ENCODE data around the gene ZNF614.
A peak's percentile ranks its signal among the peaks of the same experiment; 100 is the strongest.
"Not testable (repeated sequence)": the region's sequence is repeated elsewhere in the genome, so short reads cannot be mapped to it uniquely, and the experiment has no call there.

Gene ZNF614

GRCh38 chr19:51986309-51987291, 41.6 kb downstream of the ZNF614 start, which contains the start of gene ZNF350:
ZNF350 (minus strand) TSS chr19:51986840; CDS start chr19:51974360, 12,480 bp downstream.
- peak; percentile 90 for DNase-seq

GRCh38 chr19:51983361-51983760, 44.8 kb downstream of the ZNF614 start:
- no peak for DNase-seq

GRCh38 chr19:51980926-51981325, 47.3 kb downstream of the ZNF614 start:
- not testable (repeated sequence) for DNase-seq

- DNase-seq = peak; percentile 39
Observed at GRCh38 chr19:51980116-51980736, 48.0 kb downstream of the ZNF614 start.

- DNase-seq = no peak
Observed at GRCh38 chr19:51978882-51979281, 49.3 kb downstream of the ZNF614 start.

GRCh38 chr19:51977346-51977745, 50.8 kb downstream of the ZNF614 start:
- DNase-seq = no peak

- no peak for DNase-seq
Observed at GRCh38 chr19:51976852-51977251, 51.3 kb downstream of the ZNF614 start.

- DNase-seq = not testable (repeated sequence)
Observed at GRCh38 chr19:51975787-51976186, 52.4 kb downstream of the ZNF614 start.

- DNase-seq = no peak
Observed at GRCh38 chr19:51971624-51972023, 56.6 kb downstream of the ZNF614 start.

- DNase-seq = no peak
Observed at GRCh38 chr19:51970718-51971117, 57.5 kb downstream of the ZNF614 start.

- DNase-seq = no peak
Observed at GRCh38 chr19:51965583-51965982, 62.6 kb downstream of the ZNF614 start.
